ENCODE measurements around the gene EDN2.

Gene EDN2

GRCh38 chr1:41529621-41530395 is 45.3 kb upstream of the EDN2 start:
- H3K27ac ChIP-seq: no peak overlapping the region
- POLR2A ChIA-PET (ENCODE audit: low non-redundant PET): no interaction called here
- DNase-seq (ENCODE audit: low spot score): no peak
- TF ChIP-seq CTCF (conservative IDR thresholded peaks at IDR 0.05; ENCODE audit: low read depth): no peak
- CTCF ChIA-PET: no interaction called here

GRCh38 chr1:41528726-41529605 is 44.5 kb upstream of the EDN2 start:
- POLR2A ChIA-PET (ENCODE audit: low non-redundant PET): no interaction called here

DNA sequence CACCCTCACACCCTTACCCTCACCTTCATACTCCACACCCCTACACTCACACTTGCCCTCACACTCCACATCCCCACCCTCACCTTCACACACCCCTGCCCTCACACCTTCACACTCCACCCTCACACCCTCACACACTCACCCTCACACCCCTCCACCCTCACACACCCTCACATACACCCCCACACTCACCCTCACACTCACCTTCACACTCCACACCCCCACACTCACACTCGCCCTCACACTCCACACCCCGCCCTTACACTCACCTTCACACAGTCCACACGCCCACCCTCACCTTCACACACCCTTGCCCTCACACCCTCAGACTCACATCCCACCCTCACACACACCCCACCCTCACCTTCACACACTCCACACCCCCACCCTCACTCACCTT is 43.6 kb upstream of the EDN2 start:
- ChIA-PET CTCF (no interaction called here), POLR2A (ENCODE audit: low non-redundant PET) (no interaction called here)
- no peak for DNase-seq (ENCODE audit: low spot score)
- no peak overlapping the region for H3K27ac ChIP-seq
- no peak for TF ChIP-seq CTCF (conservative IDR thresholded peaks at IDR 0.05; ENCODE audit: low read depth)

More at GRCh38 chr1:41528726-41529605, 44.5 kb upstream of the EDN2 start:
- no peak for DNase-seq (ENCODE audit: low spot score)
- no peak overlapping the region for H3K27ac ChIP-seq
- TF ChIP-seq CTCF (conservative IDR thresholded peaks at IDR 0.05; ENCODE audit: low read depth): no peak
- CTCF ChIA-PET: no interaction called here

GRCh38 chr1:41526956-41527561 is 42.6 kb upstream of the EDN2 start:
- no peak for TF ChIP-seq CTCF (conservative IDR thresholded peaks at IDR 0.05; ENCODE audit: low read depth)
- ChIA-PET CTCF (no interaction called here), POLR2A (ENCODE audit: low non-redundant PET) (no interaction called here)
- no peak overlapping the region for H3K27ac ChIP-seq
- DNase-seq (ENCODE audit: low spot score): no peak

- DNase-seq (ENCODE audit: low spot score): no peak
- ChIA-PET CTCF (interaction anchor here (1.8 kb wide), 1 partner anchor 9 kb away, joined by 6 read pairs; no protein-coding TSS in a partner anchor), POLR2A (ENCODE audit: low non-redundant PET) (no interaction called here)
Measured at GRCh38 chr1:41525891-41526587, 41.6 kb upstream of the EDN2 start.

More at GRCh38 chr1:41525891-41526587, 41.6 kb upstream of the EDN2 start:
- H3K27ac ChIP-seq: peak overlapping the region; percentile 10; the same call in 1 of the 2 replicates
- TF ChIP-seq CTCF (conservative IDR thresholded peaks at IDR 0.05; ENCODE audit: low read depth): no peak
